SU-DHL-6 (cell line): Measurements from ENCODE around the gene PRRX2.

Source experiments
- H2AFZ ChIP-seq: fragments of 200-600 bp; sonication (generic); 2 replicates; pipeline ENCODE4 v1.6.1; 2014; ENCODE audit warnings: low read depth, mild to moderate bottlenecking, moderate library complexity, mixed read lengths, antibody characterized with exemption, low read length; ENCODE audit not compliant: severe bottlenecking
- H3F3A ChIP-seq: fragments of 200-600 bp; shearing (Covaris generic); 2 replicates; pipeline ENCODE4 v1.6.0; 2016; ENCODE audit warnings: antibody characterized with exemption, mild to moderate bottlenecking; ENCODE audit not compliant: insufficient read depth
- H3K27ac ChIP-seq: fragments of 200-600 bp; sonication (generic); 2 replicates; pipeline ENCODE4 v1.5.1; 2016; ENCODE audit warnings: low read depth, mild to moderate bottlenecking, low read length, moderate library complexity, mixed read lengths
- H3K27me3 ChIP-seq: fragments of 200-600 bp; sonication (generic), shearing (Covaris generic); 2 replicates; pipeline ENCODE4 v1.6.0; 2014; ENCODE audit warnings: mild to moderate bottlenecking, low read length
- H3K36me3 ChIP-seq: fragments of 200-600 bp; sonication (generic); 2 replicates; pipeline ENCODE4 v1.6.1; 2014; ENCODE audit warnings: mild to moderate bottlenecking, low read length, mixed read lengths
- H3K4me2 ChIP-seq: fragments of 300-600, 200-600 bp; shearing (Covaris generic), sonication (generic); 2 replicates; pipeline ENCODE4 v1.6.0; 2014; ENCODE audit warnings: low read length, low read depth, mild to moderate bottlenecking; ENCODE audit not compliant: poor library complexity, severe bottlenecking
- H3K4me3 ChIP-seq: fragments of 200-600 bp; sonication (generic); 2 replicates; pipeline ENCODE4 v1.5.1; 2014; ENCODE audit warnings: antibody characterized with exemption, low read length, mild to moderate bottlenecking, mixed read lengths; ENCODE audit not compliant: insufficient read depth, poor library complexity, severe bottlenecking
- H3K79me2 ChIP-seq: fragments of 200-600 bp; sonication (generic); 2 replicates; pipeline ENCODE4 v1.6.1; 2014; ENCODE audit warnings: mild to moderate bottlenecking, low read length, moderate library complexity; ENCODE audit not compliant: insufficient read depth
- H3K9ac ChIP-seq: fragments of 200-600 bp; sonication (generic); 2 replicates; pipeline ENCODE4 v1.7.0; 2014; ENCODE audit warnings: mild to moderate bottlenecking, low read length
- H3K9me2 ChIP-seq: fragments of 200-600 bp; sonication (generic); replicated peaks from 2 replicates; pipeline ENCODE4 v1.6.1; 2014; ENCODE audit warnings: low read length; ENCODE audit not compliant: insufficient read depth
- H3K9me3 ChIP-seq: fragments of 200-600 bp; sonication (generic); 2 replicates; pipeline ENCODE4 v1.6.1; 2014; ENCODE audit warnings: low read length, mixed read lengths; ENCODE audit not compliant: insufficient read depth
- H4K20me1 ChIP-seq: fragments of 200-600 bp; sonication (generic); 2 replicates; pipeline ENCODE4 v1.6.1; 2014; ENCODE audit warnings: low read depth, mild to moderate bottlenecking, antibody characterized with exemption, low read length, moderate library complexity, mixed read lengths
- CTCF ChIP-seq: fragments of 200-600 bp; sonication (generic); IDR thresholded peaks from one replicate; pipeline ENCODE4 v1.5.1; 2017; ENCODE audit warnings: antibody characterized with exemption, mild to moderate bottlenecking, low read length, moderate library complexity; ENCODE audit not compliant: insufficient read depth, poor library complexity, severe bottlenecking
- EZH2phosphoT487 ChIP-seq: fragments of 200-600 bp; sonication (generic), shearing (Covaris generic); conservative IDR thresholded peaks from 2 replicates; pipeline ENCODE4 v1.6.1; 2018; ENCODE audit warnings: mild to moderate bottlenecking, antibody characterized with exemption, low read length, moderate library complexity, mixed read lengths

The PRRX2 gene

GRCh38 chr9:129693741-129694140 lies 28.3 kb downstream of the PRRX2 start:
- Histone ChIP-seq H3K9ac (no peak overlapping the region), H3K4me2 (no peak overlapping the region), H4K20me1 (no peaks in the 10 kb centered on the region), H3K4me3 (no peak overlapping the region), H3K9me2 (no peaks in the 10 kb centered on the region), H3K27ac (no peak overlapping the region), H3F3A (no peaks in the 10 kb centered on the region), H2AFZ (no peak overlapping the region), H3K79me2 (no peaks in the 10 kb centered on the region), H3K36me3 (no peaks in the 10 kb centered on the region), H3K27me3 (no peaks in the 10 kb centered on the region), H3K9me3 (no peaks in the 10 kb centered on the region)
- TF ChIP-seq CTCF: no peak
- TF ChIP-seq EZH2phosphoT487: no peak

GRCh38 chr9:129694243-129694646 lies 28.8 kb downstream of the PRRX2 start:
- H3K27ac ChIP-seq: no peak overlapping the region
- H3K36me3 ChIP-seq: no peaks in the 10 kb centered on the region
- no peaks in the 10 kb centered on the region for H3K9me2 ChIP-seq
- TF ChIP-seq EZH2phosphoT487: no peak
- H3K27me3 ChIP-seq: no peaks in the 10 kb centered on the region
- H3K4me2 ChIP-seq: no peak overlapping the region
- H4K20me1 ChIP-seq: no peaks in the 10 kb centered on the region
- H3F3A ChIP-seq: no peaks in the 10 kb centered on the region
- no peaks in the 10 kb centered on the region for H3K9me3 ChIP-seq
- no peaks in the 10 kb centered on the region for H3K79me2 ChIP-seq
- H2AFZ ChIP-seq: no peak overlapping the region
- no peak overlapping the region for H3K4me3 ChIP-seq
- H3K9ac ChIP-seq: no peak overlapping the region

GRCh38 chr9:129695870-129696269 lies 30.4 kb downstream of the PRRX2 start:
- Histone ChIP-seq H3K4me3 (no peak overlapping the region), H4K20me1 (no peaks in the 10 kb centered on the region), H3K9me3 (no peaks in the 10 kb centered on the region), H3K36me3 (no peaks in the 10 kb centered on the region), H3K4me2 (no peak overlapping the region), H2AFZ (no peak overlapping the region), H3K27ac (no peak overlapping the region), H3K9me2 (no peaks in the 10 kb centered on the region), H3K79me2 (no peaks in the 10 kb centered on the region), H3K9ac (no peak overlapping the region), H3K27me3 (no peaks in the 10 kb centered on the region), H3F3A (no peaks in the 10 kb centered on the region)
- TF ChIP-seq EZH2phosphoT487 (no peak), CTCF (no peak)

GRCh38 chr9:129696944-129697655 lies 31.7 kb downstream of the PRRX2 start:
- Histone ChIP-seq H3K36me3 (no peaks in the 10 kb centered on the region), H2AFZ (no peak overlapping the region), H3K27ac (no peak overlapping the region), H3K9me2 (no peaks in the 10 kb centered on the region), H3F3A (no peaks in the 10 kb centered on the region), H3K4me3 (no peak overlapping the region), H4K20me1 (no peaks in the 10 kb centered on the region), H3K79me2 (no peaks in the 10 kb centered on the region), H3K9ac (no peak overlapping the region), H3K9me3 (no peaks in the 10 kb centered on the region), H3K27me3 (no peaks in the 10 kb centered on the region), H3K4me2 (no peak overlapping the region)
- TF ChIP-seq EZH2phosphoT487 (no peak), CTCF (no peak)
